Omental fat pad (tissue), 4 donors: ENCODE results near the gene AREL1. TPM values are rescaled to one million over a fixed set of nuclear protein-coding genes. Genes with fewer than 3 reads are reported as not detected.

Experiments used
- ATAC-seq: fragments of 150-250 bp; one replicate; pipeline ENCODE4 v1.9.1; 2016; ENCODE audit warnings: mild to moderate bottlenecking, moderate library complexity; ENCODE audit not compliant: low FRiP score
- DNase-seq: peaks from one replicate; pipeline ENCODE4 v3.0.0-alpha.2; 2019; ENCODE audit warnings: low spot score
- total RNA-seq, 4 donors: library from RNA; depleted of rRNA; stranded (reverse); fragments of >200 nt; gene quantifications; one replicate each; pipeline ENCODE4 v1.1.0, GENCODE V29; 2016
- TF ChIP-seq, protein P1 (sequence below), 3 donors: fragments of 450-650 bp; IDR thresholded peaks; one replicate each; pipeline ENCODE4 v1.5.1; 2016 to 2017; ENCODE audit warnings: antibody characterized with exemption in 3 of 3, mild to moderate bottlenecking in 3 of 3, moderate library complexity in 2 of 3

AREL1 gene
- total RNA-seq, 4 donors from 2014 or later: 18.4 to 33.5 (median 26.8) TPM

GRCh38 chr14:74649167-74649566 lies 63.7 kb downstream of the AREL1 start:
- ATAC-seq (no peak), DNase-seq (no peak)
- TF ChIP-seq, protein P1, sequence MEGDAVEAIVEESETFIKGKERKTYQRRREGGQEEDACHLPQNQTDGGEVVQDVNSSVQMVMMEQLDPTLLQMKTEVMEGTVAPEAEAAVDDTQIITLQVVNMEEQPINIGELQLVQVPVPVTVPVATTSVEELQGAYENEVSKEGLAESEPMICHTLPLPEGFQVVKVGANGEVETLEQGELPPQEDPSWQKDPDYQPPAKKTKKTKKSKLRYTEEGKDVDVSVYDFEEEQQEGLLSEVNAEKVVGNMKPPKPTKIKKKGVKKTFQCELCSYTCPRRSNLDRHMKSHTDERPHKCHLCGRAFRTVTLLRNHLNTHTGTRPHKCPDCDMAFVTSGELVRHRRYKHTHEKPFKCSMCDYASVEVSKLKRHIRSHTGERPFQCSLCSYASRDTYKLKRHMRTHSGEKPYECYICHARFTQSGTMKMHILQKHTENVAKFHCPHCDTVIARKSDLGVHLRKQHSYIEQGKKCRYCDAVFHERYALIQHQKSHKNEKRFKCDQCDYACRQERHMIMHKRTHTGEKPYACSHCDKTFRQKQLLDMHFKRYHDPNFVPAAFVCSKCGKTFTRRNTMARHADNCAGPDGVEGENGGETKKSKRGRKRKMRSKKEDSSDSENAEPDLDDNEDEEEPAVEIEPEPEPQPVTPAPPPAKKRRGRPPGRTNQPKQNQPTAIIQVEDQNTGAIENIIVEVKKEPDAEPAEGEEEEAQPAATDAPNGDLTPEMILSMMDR (IDR thresholded peaks at IDR 0.05): no peak

DNA sequence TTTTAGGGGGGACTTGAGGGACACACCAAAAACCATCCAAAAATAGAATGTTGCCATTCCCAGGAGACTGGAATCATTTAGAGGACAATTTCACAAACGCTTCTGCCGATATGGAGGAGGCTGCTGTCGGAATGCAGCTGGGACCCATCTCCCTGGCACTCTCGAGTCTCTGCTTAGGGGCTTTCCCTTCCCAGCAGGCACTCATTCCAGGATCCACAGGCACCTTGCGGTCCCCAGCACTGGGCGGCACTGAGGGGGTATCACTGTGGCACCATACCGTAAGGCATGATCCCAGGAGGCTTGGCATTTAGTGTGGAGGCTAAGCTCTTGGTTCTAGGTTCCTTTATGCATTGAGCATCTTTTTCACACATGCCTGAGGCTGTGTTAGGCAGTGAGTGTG lies 64.3 kb downstream of the AREL1 start:
- TF ChIP-seq, protein P1 (IDR thresholded peaks at IDR 0.05): no peak
- DNase-seq: no peak

GRCh38 chr14:74647678-74648461 lies 65.0 kb downstream of the AREL1 start:
- ATAC-seq (no peak), DNase-seq (no peak)
- TF ChIP-seq, protein P1 (IDR thresholded peaks at IDR 0.05): no peak

More for the DNA sequence above, 64.3 kb downstream of the AREL1 start:
- ATAC-seq: no peak

DNA sequence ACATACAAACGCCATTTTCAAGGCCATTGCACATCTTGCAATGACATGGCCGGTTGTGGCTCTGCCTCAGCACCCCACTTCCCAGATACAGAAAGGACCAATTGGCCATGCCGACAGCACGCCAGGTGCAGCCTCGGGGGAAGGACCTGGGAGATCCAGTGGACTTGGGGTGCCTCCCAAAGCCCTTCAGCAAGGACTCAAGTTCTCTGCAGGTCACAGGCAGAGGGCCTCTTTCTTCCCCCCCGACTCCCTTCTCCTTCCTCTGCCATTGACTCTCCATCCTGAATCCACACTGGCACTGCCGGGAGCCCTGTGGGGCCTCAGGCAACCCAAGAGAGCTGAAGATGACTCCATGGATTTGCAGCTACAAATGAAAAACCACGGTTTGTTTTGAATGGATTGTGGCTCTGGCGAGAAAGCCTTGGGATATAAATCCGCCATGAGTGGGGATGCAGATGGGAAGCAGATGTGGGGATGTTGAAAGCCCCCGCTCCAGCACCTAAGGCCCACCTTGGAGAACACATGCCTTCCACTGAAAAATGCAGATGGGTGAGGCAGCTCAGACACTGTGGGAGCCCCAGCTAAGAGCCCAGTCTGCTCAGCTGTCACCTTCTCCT lies 65.7 kb downstream of the AREL1 start:
- TF ChIP-seq, protein P1 (IDR thresholded peaks at IDR 0.05): no peak
- ATAC-seq (no peak), DNase-seq (no peak)

DNA sequence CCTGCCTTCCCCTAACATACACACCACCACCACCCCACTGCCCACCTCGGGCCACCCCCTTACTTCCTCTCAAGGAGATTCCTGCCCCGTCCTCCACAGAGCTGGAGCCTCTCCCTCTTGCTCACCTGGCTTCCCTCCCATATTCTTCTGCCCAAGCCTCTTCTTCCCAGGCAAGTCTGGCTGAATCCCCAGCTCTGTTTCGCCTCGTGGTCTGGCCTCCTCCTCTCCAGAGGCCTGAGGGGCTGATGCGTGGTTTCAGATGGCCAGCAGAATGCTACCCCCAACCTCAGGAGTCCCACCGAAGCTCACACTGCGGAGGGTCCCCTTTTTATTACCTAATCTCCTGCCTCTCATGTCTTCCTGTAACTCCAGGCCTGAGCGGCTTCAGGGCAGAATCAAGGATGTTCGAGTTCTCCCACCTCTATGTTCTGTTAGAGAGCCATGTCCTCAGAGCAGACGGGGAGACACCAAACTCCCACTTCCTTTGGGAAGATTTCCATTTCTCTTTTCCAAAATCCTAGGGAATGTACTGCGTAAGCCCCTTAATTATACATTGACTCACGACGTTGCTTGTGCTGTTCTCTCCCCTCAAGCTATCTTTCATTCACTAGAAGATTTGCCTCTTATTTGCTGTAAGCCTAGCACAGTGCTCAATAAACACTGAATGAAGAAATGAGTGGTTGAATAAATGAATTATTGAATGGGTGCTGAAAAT lies 67.0 kb downstream of the AREL1 start:
- TF ChIP-seq, protein P1 (IDR thresholded peaks at IDR 0.05): no peak
- ATAC-seq (no peak), DNase-seq (no peak)

DNA sequence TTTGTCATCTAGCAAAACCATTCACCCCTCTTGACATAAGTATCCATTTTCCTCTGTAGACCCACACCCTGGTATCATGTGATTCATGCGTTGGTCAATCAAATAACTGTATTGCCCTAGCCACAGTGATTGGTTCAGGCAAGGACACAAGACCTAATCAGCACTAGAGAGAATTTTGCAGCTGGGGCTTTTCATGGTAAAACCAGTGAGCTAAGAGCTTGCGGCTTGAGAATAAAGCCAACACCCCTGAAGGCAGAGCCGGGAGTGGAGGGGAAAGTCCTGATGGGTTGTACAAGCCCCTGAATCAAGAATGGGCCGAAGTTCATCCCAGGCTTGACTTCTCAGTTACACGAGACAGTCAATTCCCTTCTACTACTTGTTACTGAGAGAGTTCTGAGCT lies 67.6 kb downstream of the AREL1 start:
- DNase-seq (no peak), ATAC-seq (no peak)
- TF ChIP-seq, protein P1 (IDR thresholded peaks at IDR 0.05): no peak
